Hepatocyte (in vitro differentiated cells): Measurements from ENCODE around the gene SPECC1L. TPM values are rescaled to one million over a fixed set of nuclear protein-coding genes. Genes with fewer than 3 reads are reported as not detected.

ENCODE experiments used
- DNase-seq: peaks from one replicate; pipeline ENCODE4 v3.0.0-alpha.2; 2016; ENCODE audit warnings: low spot score
- H2AFZ ChIP-seq: fragments of 200-600 bp; sonication (generic); 2 replicates; pipeline ENCODE4 v1.6.0; 2016; ENCODE audit warnings: antibody characterized with exemption, mild to moderate bottlenecking
- H3K27ac ChIP-seq: fragments of 200-600 bp; sonication (generic); 2 replicates; pipeline ENCODE4 v1.5.1; 2016; ENCODE audit warnings: mild to moderate bottlenecking
- H3K27me3 ChIP-seq: fragments of 200-600 bp; sonication (generic); 2 replicates; pipeline ENCODE4 v1.6.1; 2016
- H3K36me3 ChIP-seq: fragments of 200-600 bp; sonication (generic); replicated peaks from 2 replicates; pipeline ENCODE4 v1.5.1; 2016; ENCODE audit warnings: low read depth; ENCODE audit not compliant: insufficient read depth
- H3K4me1 ChIP-seq: fragments of 200-600 bp; sonication (generic); 2 replicates; pipeline ENCODE4 v1.5.1; 2016; ENCODE audit warnings: mild to moderate bottlenecking, moderate library complexity; ENCODE audit not compliant: insufficient read depth
- H3K4me2 ChIP-seq: fragments of 200-600 bp; sonication (generic); 2 replicates; pipeline ENCODE4 v1.6.0; 2016
- H3K4me3 ChIP-seq: fragments of 200-600 bp; sonication (generic); 2 replicates; pipeline ENCODE4 v1.5.1; 2016; ENCODE audit warnings: mild to moderate bottlenecking
- H3K79me2 ChIP-seq: fragments of 200-600 bp; sonication (generic); 2 replicates; pipeline ENCODE4 v1.6.0; 2017; ENCODE audit warnings: mild to moderate bottlenecking
- H3K9me2 ChIP-seq: fragments of 200-600 bp; sonication (generic); replicated peaks from 2 replicates; pipeline ENCODE4 v1.6.0; 2017; ENCODE audit warnings: mild to moderate bottlenecking; ENCODE audit not compliant: insufficient read depth
- H3K9me3 ChIP-seq: fragments of 200-600 bp; sonication (generic); 2 replicates; pipeline ENCODE4 v1.5.1; 2016; ENCODE audit warnings: low read depth, mild to moderate bottlenecking
- H4K20me1 ChIP-seq: fragments of 200-600 bp; sonication (generic); 2 replicates; pipeline ENCODE4 v1.6.0; 2016; ENCODE audit warnings: mild to moderate bottlenecking; ENCODE audit not compliant: insufficient read depth, poor library complexity, severe bottlenecking
- CTCF ChIP-seq: fragments of 200-600 bp; sonication (generic); IDR thresholded peaks from 2 replicates; pipeline ENCODE4 v1.5.1; 2016; ENCODE audit warnings: antibody characterized with exemption, mild to moderate bottlenecking; ENCODE audit not compliant: poor library complexity
- EZH2 ChIP-seq: fragments of 200-600 bp; sonication (generic); IDR thresholded peaks from 2 replicates; pipeline ENCODE4 v1.6.1; 2016; ENCODE audit warnings: antibody characterized with exemption, mild to moderate bottlenecking, borderline replicate concordance
- EZH2phosphoT487 ChIP-seq: fragments of 200-600 bp; sonication (generic); IDR thresholded peaks from one replicate; pipeline ENCODE4 v1.6.1; 2018; ENCODE audit warnings: antibody characterized with exemption, mild to moderate bottlenecking, low read depth, moderate library complexity; ENCODE audit not compliant: unreplicated experiment, severe bottlenecking
- WGBS: methylation state at CpG from one replicate; pipeline ENCODE4 v1.1.6; 2016; ENCODE audit warnings: low lambda C conversion rate; ENCODE audit errors: missing lambda C conversion rate; 5-methylcytosine and 5-hydroxymethylcytosine counted together
- polyA plus RNA-seq: library from polyadenylated mRNA; unstranded; fragments of >200 nt; fragmentation: Nextera tagmentation; extraction: Ambion mirVana; gene quantifications from 2 replicates; pipeline ENCODE4 v1.2.1, GENCODE V29; 2016
- total RNA-seq: library from RNA; depleted of rRNA; stranded (reverse); fragments of >200 nt; gene quantifications from 2 replicates; pipeline ENCODE4 v1.2.3, GENCODE V29; 2014

The SPECC1L gene
- total and polyA plus RNA-seq, 2 experiments from 2014 or later = 13.0 to 28.3 TPM

DNA sequence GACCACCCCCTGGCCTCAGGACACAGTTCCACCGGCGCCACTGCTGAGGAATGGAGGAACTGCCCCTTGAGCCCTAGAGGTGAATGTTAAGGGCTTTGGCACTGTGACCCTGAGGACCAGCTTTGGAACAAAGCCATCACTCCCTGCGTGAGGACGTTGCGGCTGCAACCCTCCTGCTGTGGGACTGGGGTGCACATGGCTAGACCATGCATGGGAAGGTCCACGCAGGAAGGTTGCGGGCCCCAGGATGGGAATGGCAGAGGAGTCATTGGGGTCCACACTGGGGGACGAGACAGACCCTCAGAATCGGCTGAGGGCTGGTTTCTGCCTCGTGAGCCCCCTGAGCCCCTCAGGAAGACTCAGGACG is 150.3 kb downstream of the SPECC1L start:
- Histone ChIP-seq H3K9me2 (no peaks in the 10 kb centered on the region), H3K27me3 (peaks cover 19% of the 10 kb centered on the region), H3K4me3 (no peak overlapping the region), H3K36me3 (no peaks in the 10 kb centered on the region), H3K4me1 (peaks cover 8% of the 10 kb centered on the region), H2AFZ (no peak overlapping the region), H3K4me2 (no peak overlapping the region), H3K9me3 (no peaks in the 10 kb centered on the region), H4K20me1 (no peaks in the 10 kb centered on the region), H3K79me2 (no peaks in the 10 kb centered on the region), H3K27ac (no peak overlapping the region)
- 83% methylated on average over 11 of the region's 11 CpGs for WGBS
- no peak for DNase-seq
- no peak for TF ChIP-seq CTCF
- TF ChIP-seq EZH2phosphoT487 = no peak
- TF ChIP-seq EZH2 = no peak

DNA sequence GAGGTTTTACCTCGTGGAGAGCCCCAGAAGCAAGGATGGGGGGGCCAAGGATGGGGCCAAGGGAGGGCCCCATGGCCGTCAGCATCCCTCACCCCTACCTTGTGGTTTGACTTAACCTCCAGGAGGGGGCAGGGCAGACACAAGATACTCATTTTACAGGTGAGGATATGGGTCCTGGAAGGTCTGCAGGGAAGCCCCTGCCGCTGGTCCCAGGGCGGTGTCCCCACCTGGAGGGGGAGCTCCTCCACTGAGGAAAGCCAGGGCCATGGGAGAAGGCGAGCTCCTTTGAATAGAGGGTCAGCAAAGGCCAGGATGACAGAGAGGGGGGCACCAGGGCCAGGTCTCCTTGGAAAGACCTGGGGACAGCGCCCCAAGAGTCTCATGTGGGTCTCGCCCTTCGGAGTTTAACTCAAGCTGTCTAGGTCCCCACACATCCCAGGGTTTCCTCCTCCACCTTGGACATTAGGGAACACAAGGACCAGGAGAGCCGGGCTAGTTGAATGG is 150.8 kb downstream of the SPECC1L start:
- no peak overlapping the region for H3K27ac ChIP-seq
- no peaks in the 10 kb centered on the region for H3K36me3 ChIP-seq
- H3K27me3 ChIP-seq = peaks cover 24% of the 10 kb centered on the region
- no peaks in the 10 kb centered on the region for H3K79me2 ChIP-seq
- H3K9me3 ChIP-seq = no peaks in the 10 kb centered on the region
- H3K4me1 ChIP-seq = peaks cover 8% of the 10 kb centered on the region
- H3K9me2 ChIP-seq = no peaks in the 10 kb centered on the region
- H3K4me3 ChIP-seq = no peak overlapping the region
- no peak overlapping the region for H3K4me2 ChIP-seq
- H4K20me1 ChIP-seq = no peaks in the 10 kb centered on the region
- no peak for TF ChIP-seq EZH2phosphoT487
- TF ChIP-seq CTCF = peak; percentile 44
- no peak for TF ChIP-seq EZH2
- 47% methylated on average over 9 of the region's 9 CpGs for WGBS
- DNase-seq = peak; percentile 36
- no peak overlapping the region for H2AFZ ChIP-seq

DNA sequence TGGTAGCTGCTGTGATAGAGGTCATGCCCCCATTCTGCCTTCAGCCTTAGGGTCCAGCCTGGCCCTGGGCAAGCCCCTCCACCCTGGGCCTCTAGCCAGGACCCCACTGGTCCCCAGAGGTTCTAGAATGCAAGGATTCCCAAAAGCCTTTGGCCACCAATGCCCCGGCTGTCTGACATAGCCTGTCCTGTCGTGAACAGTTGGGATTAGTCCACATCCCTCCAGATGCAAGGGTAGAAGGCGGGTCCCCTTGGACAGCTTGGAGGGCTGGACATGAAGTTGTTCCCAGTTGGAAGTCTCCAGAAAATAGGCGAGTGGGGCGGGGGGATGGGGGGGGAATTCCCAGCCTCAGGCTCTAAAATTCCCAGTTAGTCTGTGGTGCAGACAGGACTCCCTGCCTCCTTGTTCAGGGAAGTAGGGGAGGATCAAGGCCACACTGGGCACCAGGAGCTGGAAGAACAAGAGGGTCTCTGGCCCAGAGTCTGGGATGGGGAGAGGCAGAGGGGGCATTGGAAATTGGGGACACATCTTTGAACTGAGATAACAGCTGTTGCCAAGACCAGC is 151.6 kb downstream of the SPECC1L start:
- Histone ChIP-seq H3K4me2 (no peak overlapping the region), H3K4me1 (peaks cover 8% of the 10 kb centered on the region), H2AFZ (no peak overlapping the region), H4K20me1 (no peaks in the 10 kb centered on the region), H3K36me3 (no peaks in the 10 kb centered on the region), H3K4me3 (no peak overlapping the region), H3K27me3 (peaks cover 24% of the 10 kb centered on the region), H3K9me3 (no peaks in the 10 kb centered on the region), H3K79me2 (no peaks in the 10 kb centered on the region), H3K9me2 (no peaks in the 10 kb centered on the region), H3K27ac (no peak overlapping the region)
- DNase-seq = no peak
- 92% methylated on average over 3 of the region's 5 CpGs for WGBS
- TF ChIP-seq EZH2phosphoT487 = no peak
- TF ChIP-seq EZH2 = no peak
- TF ChIP-seq CTCF = no peak
